SJCRH30 (cell line): ENCODE results near the gene CCDC88C. TPM values are rescaled to one million over a fixed set of nuclear protein-coding genes. Genes with fewer than 3 reads are reported as not detected.
"Not testable (repeated sequence)": the region's sequence is repeated elsewhere in the genome, so short reads cannot be mapped to it uniquely, and the experiment has no call there.

Source experiments
- DNase-seq, 2 experiments: peaks; one replicate each; pipeline ENCODE4 v3.0.0-alpha.2; 2015 to 2020
- H3K27ac ChIP-seq: fragments of 250-450 bp; sonication (Bioruptor Pico); 2 replicates; pipeline ENCODE4 v1.5.1; 2020; ENCODE audit warnings: mild to moderate bottlenecking, moderate library complexity
- H3K27me3 ChIP-seq: fragments of 250-450 bp; sonication (Bioruptor Pico); 2 replicates; pipeline ENCODE4 v1.5.1; 2020; ENCODE audit warnings: mild to moderate bottlenecking, moderate library complexity
- H3K36me3 ChIP-seq: fragments of 250-450 bp; sonication (Bioruptor Pico); 2 replicates; pipeline ENCODE4 v1.5.1; 2020; ENCODE audit warnings: mild to moderate bottlenecking, moderate library complexity
- H3K4me1 ChIP-seq: fragments of 250-450 bp; sonication (Bioruptor Pico); 2 replicates; pipeline ENCODE4 v1.5.1; 2020; ENCODE audit warnings: mild to moderate bottlenecking, moderate library complexity
- H3K4me3 ChIP-seq: fragments of 250-450 bp; sonication (Bioruptor Pico); 2 replicates; pipeline ENCODE4 v1.5.1; 2020; ENCODE audit warnings: mild to moderate bottlenecking, moderate library complexity
- H3K9me3 ChIP-seq: fragments of 250-450 bp; sonication (Bioruptor Pico); replicated peaks from 2 replicates; pipeline ENCODE4 v1.5.1; 2020; ENCODE audit warnings: mild to moderate bottlenecking, moderate library complexity
- total RNA-seq: library from RNA; depleted of rRNA; stranded (reverse); fragments of >200 nt; shearing (Covaris generic); gene quantifications from 2 replicates; pipeline ENCODE4 v1.2.3, GENCODE V29; 2014; rRNA removed

Gene CCDC88C
- 8.9 TPM in 2 replicates for total RNA-seq

GRCh38 chr14:91417120-91417982, at the start of gene CCDC88C:
TSS of gene CCDC88C (minus strand) at chr14:91417820. CDS start at chr14:91417690, 130 bp downstream.
- Histone ChIP-seq H3K4me1 (peaks cover 14% of the 10 kb centered on the region), H3K9me3 (no peaks in the 10 kb centered on the region), H3K27ac (no peak within 1 kb of the TSS), H3K36me3 (no peaks in the 10 kb centered on the region), H3K4me3 (peak within 1 kb of the TSS; percentile 64), H3K27me3 (no peaks in the 10 kb centered on the region)
- DNase-seq: peak; percentile 53 to 65

DNA sequence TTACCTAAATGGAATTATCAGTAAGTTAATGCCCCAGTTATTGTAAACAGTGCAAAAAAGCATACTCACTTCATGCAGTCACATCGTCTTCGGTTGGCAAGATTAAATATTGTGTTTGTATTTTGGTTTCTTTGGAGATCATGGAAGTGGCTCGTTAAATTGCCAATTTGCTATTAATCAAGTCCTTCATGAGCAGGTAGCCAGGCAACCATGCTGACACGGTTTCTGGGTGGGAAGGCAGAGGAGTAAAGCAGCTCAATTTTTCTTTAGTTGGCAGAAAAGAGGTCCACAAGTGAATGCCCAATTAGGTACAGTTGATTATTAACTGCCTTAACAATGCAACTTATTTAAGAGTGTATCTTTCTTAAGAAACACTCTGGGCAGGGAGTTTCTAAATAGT, 48.6 kb upstream of the CCDC88C start:
- H3K9me3 ChIP-seq: no peaks in the 10 kb centered on the region

GRCh38 chr14:91464615-91465205, 47.1 kb upstream of the CCDC88C start:
- no peaks in the 10 kb centered on the region for H3K9me3 ChIP-seq
- H3K36me3 ChIP-seq: peaks cover 86% of the 10 kb centered on the region
- H3K27ac ChIP-seq: no peak overlapping the region
- no peak overlapping the region for H3K4me3 ChIP-seq
- DNase-seq: no peak
- no peaks in the 10 kb centered on the region for H3K4me1 ChIP-seq
- no peaks in the 10 kb centered on the region for H3K27me3 ChIP-seq

More for the DNA sequence above, 48.6 kb upstream of the CCDC88C start:
- no peaks in the 10 kb centered on the region for H3K27me3 ChIP-seq
- H3K27ac ChIP-seq: no peak overlapping the region
- peaks cover 91% of the 10 kb centered on the region for H3K36me3 ChIP-seq
- no peak overlapping the region for H3K4me3 ChIP-seq
- H3K4me1 ChIP-seq: no peaks in the 10 kb centered on the region
- no peak for DNase-seq

GRCh38 chr14:91458612-91459011, 41.0 kb upstream of the CCDC88C start:
- no peaks in the 10 kb centered on the region for H3K27me3 ChIP-seq
- no peak overlapping the region for H3K27ac ChIP-seq
- no peaks in the 10 kb centered on the region for H3K9me3 ChIP-seq
- H3K36me3 ChIP-seq: peaks cover 77% of the 10 kb centered on the region
- no peak for DNase-seq
- no peaks in the 10 kb centered on the region for H3K4me1 ChIP-seq
- no peak overlapping the region for H3K4me3 ChIP-seq

DNA sequence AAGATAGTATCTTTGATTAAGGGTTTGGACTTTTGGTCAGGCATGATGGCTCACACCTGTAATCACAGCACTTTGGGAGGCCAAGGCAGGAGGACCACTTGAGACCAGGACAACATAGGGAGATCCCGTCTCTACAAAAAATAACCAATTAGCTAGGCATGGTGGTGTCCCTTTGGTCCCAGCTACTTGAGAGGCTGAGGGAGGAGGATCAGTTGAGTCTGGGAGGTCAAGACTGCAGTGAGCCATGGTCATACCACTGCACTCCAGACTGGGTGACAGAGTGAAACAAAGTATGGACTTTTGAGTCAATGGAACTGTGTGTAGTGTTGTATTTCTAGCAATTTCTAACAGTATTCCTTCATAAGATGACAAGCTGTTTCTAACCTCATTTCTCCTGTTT, 38.7 kb upstream of the CCDC88C start:
- no peak overlapping the region for H3K27ac ChIP-seq
- no peaks in the 10 kb centered on the region for H3K4me1 ChIP-seq
- H3K36me3 ChIP-seq: peaks cover 56% of the 10 kb centered on the region
- H3K4me3 ChIP-seq: no peak overlapping the region
- no peaks in the 10 kb centered on the region for H3K27me3 ChIP-seq
- DNase-seq: no peak
- no peaks in the 10 kb centered on the region for H3K9me3 ChIP-seq

- Histone ChIP-seq H3K27ac (no peak overlapping the region), H3K4me3 (no peak overlapping the region), H3K9me3 (no peaks in the 10 kb centered on the region), H3K36me3 (peaks cover 45% of the 10 kb centered on the region), H3K27me3 (no peaks in the 10 kb centered on the region), H3K4me1 (no peaks in the 10 kb centered on the region)
- no peak for DNase-seq
Observed at GRCh38 chr14:91454580-91454979, 37.0 kb upstream of the CCDC88C start.

DNA sequence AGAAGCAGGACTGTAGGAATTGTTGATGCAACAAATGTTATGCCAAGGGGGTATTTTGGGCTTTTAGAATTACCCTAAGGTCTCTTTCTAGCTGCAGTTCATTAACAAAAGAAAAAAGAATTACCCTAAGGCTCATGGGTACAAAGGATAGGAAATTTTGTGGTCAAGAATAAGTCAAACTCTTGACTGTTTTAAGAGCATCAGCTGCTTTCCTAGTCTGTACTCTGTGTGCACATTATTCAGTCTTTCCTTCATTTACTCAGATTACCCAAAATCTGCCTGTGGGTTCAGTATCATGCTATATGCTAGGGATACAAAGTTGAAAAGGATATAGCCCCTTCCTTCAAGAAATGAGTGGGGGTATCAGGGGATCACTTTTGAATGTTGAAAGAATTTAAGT, 36.5 kb upstream of the CCDC88C start:
- DNase-seq: no peak
- H3K4me3 ChIP-seq: no peak overlapping the region
- no peaks in the 10 kb centered on the region for H3K9me3 ChIP-seq
- H3K36me3 ChIP-seq: peaks cover 41% of the 10 kb centered on the region
- H3K27me3 ChIP-seq: no peaks in the 10 kb centered on the region
- H3K4me1 ChIP-seq: no peaks in the 10 kb centered on the region
- no peak overlapping the region for H3K27ac ChIP-seq

- H3K27me3 ChIP-seq: no peaks in the 10 kb centered on the region
- H3K9me3 ChIP-seq: no peaks in the 10 kb centered on the region
- no peak overlapping the region for H3K27ac ChIP-seq
- DNase-seq: no peak
- H3K4me1 ChIP-seq: no peaks in the 10 kb centered on the region
- no peak overlapping the region for H3K4me3 ChIP-seq
- peaks cover 37% of the 10 kb centered on the region for H3K36me3 ChIP-seq
Observed at GRCh38 chr14:91453744-91454143, 36.1 kb upstream of the CCDC88C start.

DNA sequence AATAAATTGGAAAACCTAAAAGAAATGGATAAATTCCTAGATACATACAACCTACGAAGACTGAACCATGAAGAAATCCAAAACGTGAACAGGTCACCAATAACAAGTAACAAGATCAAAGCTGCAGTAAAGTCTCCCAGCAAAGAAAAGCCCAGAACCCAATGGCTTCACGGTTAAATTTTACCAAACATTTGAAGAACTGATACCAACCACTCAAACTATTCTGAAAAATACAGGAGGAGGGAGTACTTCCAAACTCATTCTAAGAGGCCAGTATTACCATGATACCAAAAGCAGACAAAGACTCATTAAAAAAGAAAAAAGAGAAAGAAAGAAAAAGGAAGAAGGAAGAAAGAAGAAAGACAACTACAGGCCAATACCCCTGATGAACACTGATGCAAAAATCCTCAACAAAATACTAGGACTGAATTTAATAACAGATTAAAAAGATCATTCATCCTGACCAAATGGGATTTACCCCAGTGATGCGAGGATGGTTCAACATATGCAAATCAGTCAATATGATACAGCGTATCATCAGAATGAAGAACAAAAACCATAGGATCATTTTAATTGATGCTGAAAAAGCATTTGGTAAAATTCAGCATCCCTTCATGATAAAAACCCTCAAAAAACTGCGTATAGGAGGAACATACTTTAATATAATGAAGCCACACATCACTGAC, 26.9 kb upstream of the CCDC88C start:
- no peak overlapping the region for H3K4me3 ChIP-seq
- no peak for DNase-seq
- no peak overlapping the region for H3K27ac ChIP-seq
- no peaks in the 10 kb centered on the region for H3K36me3 ChIP-seq
- H3K9me3 ChIP-seq: no peaks in the 10 kb centered on the region
- H3K4me1 ChIP-seq: no peaks in the 10 kb centered on the region
- no peaks in the 10 kb centered on the region for H3K27me3 ChIP-seq

DNA sequence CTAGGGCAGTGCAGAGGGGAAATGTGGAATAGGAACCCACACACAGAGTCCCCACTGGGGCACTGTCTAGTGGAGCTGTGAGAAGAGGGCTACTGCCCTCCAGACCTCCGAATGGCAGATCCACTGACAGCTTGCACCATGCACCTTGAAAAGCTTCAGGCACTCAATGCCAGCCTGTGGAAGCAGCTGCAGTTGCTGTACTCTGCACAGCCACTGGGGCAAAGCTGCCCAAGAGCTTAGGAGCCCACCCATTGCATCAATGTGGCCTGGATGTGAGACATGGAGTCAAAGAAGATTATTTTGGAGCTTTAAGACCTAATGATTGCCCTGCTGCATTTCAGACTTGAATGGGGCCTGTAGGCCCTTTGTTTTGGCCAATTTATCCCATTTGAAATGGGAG, 21.7 kb upstream of the CCDC88C start:
- no peaks in the 10 kb centered on the region for H3K27me3 ChIP-seq
- H3K36me3 ChIP-seq: no peaks in the 10 kb centered on the region
- H3K4me3 ChIP-seq: no peak overlapping the region
- no peaks in the 10 kb centered on the region for H3K4me1 ChIP-seq
- DNase-seq: no peak
- no peaks in the 10 kb centered on the region for H3K9me3 ChIP-seq
- no peak overlapping the region for H3K27ac ChIP-seq

GRCh38 chr14:91438845-91439244, 21.2 kb upstream of the CCDC88C start:
- Histone ChIP-seq H3K27me3 (no peaks in the 10 kb centered on the region), H3K4me3 (no peak overlapping the region), H3K4me1 (no peaks in the 10 kb centered on the region), H3K9me3 (no peaks in the 10 kb centered on the region), H3K27ac (no peak overlapping the region), H3K36me3 (no peaks in the 10 kb centered on the region)
- no peak for DNase-seq

- H3K9me3 ChIP-seq, H3K27me3 ChIP-seq, H3K27ac ChIP-seq, H3K36me3 ChIP-seq, DNase-seq, H3K4me3 ChIP-seq, H3K4me1 ChIP-seq: not testable (repeated sequence)
Observed at GRCh38 chr14:91436266-91436665, 18.6 kb upstream of the CCDC88C start.

DNA sequence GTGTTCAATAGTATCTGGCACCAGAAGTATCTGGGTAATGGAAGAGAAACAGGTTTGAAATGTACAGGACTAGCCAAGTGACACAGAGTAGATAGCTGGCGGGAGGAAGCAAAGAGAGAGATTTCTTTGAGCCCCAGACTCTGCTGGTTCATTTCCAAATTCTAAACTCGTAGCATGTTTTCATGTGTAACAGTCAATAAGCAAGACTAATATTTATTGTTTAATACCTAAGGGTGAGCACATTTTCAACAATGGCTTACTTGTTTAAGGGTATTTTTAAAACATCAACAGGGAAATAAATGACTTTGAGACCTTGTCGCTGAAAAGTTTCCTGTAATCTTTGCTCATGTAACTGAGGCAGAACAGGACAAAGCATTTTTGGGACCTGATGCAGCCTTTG, 11.8 kb upstream of the CCDC88C start:
- no peaks in the 10 kb centered on the region for H3K36me3 ChIP-seq
- H3K4me1 ChIP-seq: no peaks in the 10 kb centered on the region
- no peaks in the 10 kb centered on the region for H3K9me3 ChIP-seq
- no peak overlapping the region for H3K27ac ChIP-seq
- no peak overlapping the region for H3K4me3 ChIP-seq
- H3K27me3 ChIP-seq: no peaks in the 10 kb centered on the region
- no peak for DNase-seq

DNA sequence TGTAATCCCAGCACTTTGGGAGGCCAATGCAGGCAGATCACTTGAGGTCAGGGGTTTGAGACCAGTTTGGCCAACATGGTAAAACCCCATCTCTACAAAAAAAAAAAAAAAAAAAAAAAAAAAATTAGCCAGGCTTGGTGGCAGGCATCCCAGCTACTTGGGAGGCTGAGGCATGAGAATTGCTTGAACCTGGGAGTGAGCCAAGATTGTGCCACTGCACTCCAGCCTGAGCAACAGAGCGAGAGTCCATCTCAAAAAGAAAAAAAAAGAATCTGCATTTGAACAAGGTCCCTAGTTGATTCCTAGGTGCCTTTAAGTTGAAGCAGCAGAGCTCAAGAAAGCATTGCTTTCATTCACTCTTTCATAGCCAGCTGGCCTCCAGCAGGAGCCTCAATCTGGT, 11.3 kb upstream of the CCDC88C start:
- not testable (repeated sequence) for H3K27me3 ChIP-seq, H3K27ac ChIP-seq, DNase-seq, H3K4me1 ChIP-seq, H3K4me3 ChIP-seq, H3K36me3 ChIP-seq, H3K9me3 ChIP-seq

- not testable (repeated sequence) for H3K9me3 ChIP-seq, H3K27me3 ChIP-seq, DNase-seq, H3K36me3 ChIP-seq, H3K4me3 ChIP-seq, H3K4me1 ChIP-seq, H3K27ac ChIP-seq
Observed at GRCh38 chr14:91425531-91425944, 7.9 kb upstream of the CCDC88C start.
